ENCODE measurements around the gene SEC14L2.

SEC14L2 gene

GRCh38 chr22:30381264-30381663 is 15.6 kb upstream of the SEC14L2 start:
- DNase-seq (ENCODE audit: extremely low spot score), result no peak
- ChIA-PET CTCF (interaction anchor here (1.0 to 1.9 kb wide), 3 partner anchors 93 to 118 kb away, joined by 3 to 8 read pairs (median 5); no protein-coding TSS in a partner anchor), POLR2A (interaction anchor here (0.9 to 2.4 kb wide), 3 partner anchors 13 to 42 kb away, joined by 4 to 11 read pairs (median 5); partner anchors contain the start of genes CCDC157 and SF3A1)
- TF ChIP-seq NFRKB (IDR thresholded peaks at IDR 0.05) (no peak), SP1 (IDR thresholded peaks at IDR 0.05) (no peak), SUZ12 (IDR thresholded peaks at IDR 0.05) (no peak), CTBP1 (IDR thresholded peaks at IDR 0.05; ENCODE audit: borderline replicate concordance) (no peak), LEF1 (IDR thresholded peaks at IDR 0.05; ENCODE audit: borderline replicate concordance) (no peak), L3MBTL2 (conservative IDR thresholded peaks at IDR 0.05) (no peak), HDGF (IDR thresholded peaks at IDR 0.05; ENCODE audit: borderline replicate concordance) (no peak), ARNT (IDR thresholded peaks at IDR 0.05) (no peak), FOXK2 (IDR thresholded peaks at IDR 0.05) (no peak), ZNF384 (IDR thresholded peaks at IDR 0.05) (no peak), FOXM1 (IDR thresholded peaks at IDR 0.05; ENCODE audit: borderline replicate concordance) (no peak), TARDBP (IDR thresholded peaks at IDR 0.05) (no peak), PKNOX1 (IDR thresholded peaks at IDR 0.05) (no peak), BHLHE40 (IDR thresholded peaks at IDR 0.05; ENCODE audit: borderline replicate concordance) (no peak), FOXA1 (IDR thresholded peaks at IDR 0.05) (no peak)

GRCh38 chr22:30382340-30382739 is 14.5 kb upstream of the SEC14L2 start:
- ChIA-PET POLR2A (interaction anchor here (1.0 to 2.4 kb wide), 2 partner anchors 14 to 26 kb away, joined by 3 to 11 read pairs; partner anchors contain the start of genes CCDC157 and SF3A1), CTCF (interaction anchor here (1.5 to 1.9 kb wide), 2 partner anchors 94 to 119 kb away, joined by 3 to 8 read pairs; no protein-coding TSS in a partner anchor)
- no peak for DNase-seq (ENCODE audit: extremely low spot score)
- TF ChIP-seq SUZ12 (IDR thresholded peaks at IDR 0.05) (no peak), PKNOX1 (IDR thresholded peaks at IDR 0.05) (no peak), CTBP1 (IDR thresholded peaks at IDR 0.05; ENCODE audit: borderline replicate concordance) (no peak), FOXA1 (IDR thresholded peaks at IDR 0.05) (no peak), NFRKB (IDR thresholded peaks at IDR 0.05) (no peak), SP1 (IDR thresholded peaks at IDR 0.05) (no peak), FOXK2 (IDR thresholded peaks at IDR 0.05) (no peak), HDGF (IDR thresholded peaks at IDR 0.05; ENCODE audit: borderline replicate concordance) (no peak), FOXM1 (IDR thresholded peaks at IDR 0.05; ENCODE audit: borderline replicate concordance) (no peak), ZNF384 (IDR thresholded peaks at IDR 0.05) (no peak), LEF1 (IDR thresholded peaks at IDR 0.05; ENCODE audit: borderline replicate concordance) (no peak), ELF4 (IDR thresholded peaks at IDR 0.05) (no peak), L3MBTL2 (conservative IDR thresholded peaks at IDR 0.05) (no peak), ARNT (IDR thresholded peaks at IDR 0.05) (no peak), TARDBP (IDR thresholded peaks at IDR 0.05) (no peak), BHLHE40 (IDR thresholded peaks at IDR 0.05; ENCODE audit: borderline replicate concordance) (no peak)

- TF ChIP-seq TARDBP (IDR thresholded peaks at IDR 0.05), result no peak
- no peak for TF ChIP-seq BHLHE40 (IDR thresholded peaks at IDR 0.05; ENCODE audit: borderline replicate concordance)
- no peak for TF ChIP-seq ARNT (IDR thresholded peaks at IDR 0.05)
- no peak for TF ChIP-seq HDGF (IDR thresholded peaks at IDR 0.05; ENCODE audit: borderline replicate concordance)
- no peak for TF ChIP-seq SP1 (IDR thresholded peaks at IDR 0.05)
- no peak for TF ChIP-seq LEF1 (IDR thresholded peaks at IDR 0.05; ENCODE audit: borderline replicate concordance)
- TF ChIP-seq L3MBTL2 (conservative IDR thresholded peaks at IDR 0.05), result no peak
- no peak for TF ChIP-seq FOXM1 (IDR thresholded peaks at IDR 0.05; ENCODE audit: borderline replicate concordance)
- no peak for TF ChIP-seq FOXA1 (IDR thresholded peaks at IDR 0.05)
- no peak for TF ChIP-seq CTBP1 (IDR thresholded peaks at IDR 0.05; ENCODE audit: borderline replicate concordance)
- TF ChIP-seq FOXK2 (IDR thresholded peaks at IDR 0.05), result no peak
- TF ChIP-seq ZNF384 (IDR thresholded peaks at IDR 0.05), result no peak
- no peak for TF ChIP-seq NFRKB (IDR thresholded peaks at IDR 0.05)
- no peak for DNase-seq (ENCODE audit: extremely low spot score)
- CTCF ChIA-PET, result interaction anchor here (1.9 kb wide), 1 partner anchor 95 kb away, joined by 8 read pairs; no protein-coding TSS in a partner anchor
- POLR2A ChIA-PET, result interaction anchor here (1.0 to 2.4 kb wide), 2 partner anchors 15 to 27 kb away, joined by 3 to 11 read pairs; partner anchors contain the start of genes CCDC157 and SF3A1
These were observed 13.8 kb upstream of the SEC14L2 start for GRCh38 chr22:30383061-30383460.

- TF ChIP-seq LEF1 (IDR thresholded peaks at IDR 0.05; ENCODE audit: borderline replicate concordance), result no peak
- no peak for TF ChIP-seq BHLHE40 (IDR thresholded peaks at IDR 0.05; ENCODE audit: borderline replicate concordance)
- no peak for TF ChIP-seq FOXK2 (IDR thresholded peaks at IDR 0.05)
- TF ChIP-seq FOXM1 (IDR thresholded peaks at IDR 0.05; ENCODE audit: borderline replicate concordance), result no peak
- TF ChIP-seq FOXA1 (IDR thresholded peaks at IDR 0.05), result no peak
- no peak for TF ChIP-seq ELF4 (IDR thresholded peaks at IDR 0.05)
- no peak for TF ChIP-seq TARDBP (IDR thresholded peaks at IDR 0.05)
- TF ChIP-seq SP1 (IDR thresholded peaks at IDR 0.05), result no peak
- no peak for DNase-seq (ENCODE audit: extremely low spot score)
- CTCF ChIA-PET, result interaction anchor here (1.1 to 1.3 kb wide), 2 partner anchors 38 to 98 kb away, joined by 3 to 9 read pairs; no protein-coding TSS in a partner anchor
- POLR2A ChIA-PET, result interaction anchor here (0.8 to 1.6 kb wide), 4 partner anchors 29 to 98 kb away, joined by 3 to 10 read pairs (median 5); partner anchors contain the start of genes CCDC157, SF3A1 and TBC1D10A
These were observed 10.9 kb upstream of the SEC14L2 start for GRCh38 chr22:30385942-30386341.

- POLR2A ChIA-PET, result interaction anchor here (1.3 to 1.4 kb wide), 2 partner anchors 30 to 98 kb away, joined by 4 to 10 read pairs; partner anchors contain the start of genes CCDC157 and SF3A1
- CTCF ChIA-PET, result interaction anchor here (1.3 kb wide), 1 partner anchor 99 kb away, joined by 9 read pairs; no protein-coding TSS in a partner anchor
These were observed 10.2 kb upstream of the SEC14L2 start for GRCh38 chr22:30386608-30386959.

More at GRCh38 chr22:30386608-30386959, 10.2 kb upstream of the SEC14L2 start:
- TF ChIP-seq ARNT (IDR thresholded peaks at IDR 0.05) (no peak), SP1 (IDR thresholded peaks at IDR 0.05) (no peak), HDGF (IDR thresholded peaks at IDR 0.05; ENCODE audit: borderline replicate concordance) (0 out of 2 replicates have a peak, but pooled peaks have one; percentile 59), TARDBP (IDR thresholded peaks at IDR 0.05) (no peak)
- DNase-seq (ENCODE audit: extremely low spot score), result no peak

Measured in HEK293T (cell line).